Fibroblast of the aortic adventitia (primary cell): ENCODE measurements around the gene DPH6. TPM values are rescaled to one million over a fixed set of nuclear protein-coding genes. Genes with fewer than 3 reads are reported as not detected.

Experiments used
- DNase-seq: peaks from one replicate; pipeline ENCODE4 v3.0.0-alpha.2; 2010; ENCODE audit warnings: low read depth
- H3K4me3 ChIP-seq: 2 replicates; pipeline ENCODE4 v1.5.1; 2011; ENCODE audit warnings: low read depth, mild to moderate bottlenecking, control low read depth, low read length, moderate library complexity
- CTCF ChIP-seq: IDR thresholded peaks from 2 replicates; pipeline ENCODE4 v1.5.1; 2011; ENCODE audit warnings: mild to moderate bottlenecking, low read length, control low read depth, inconsistent platforms; ENCODE audit not compliant: insufficient read depth
- total RNA-seq: library from RNA; depleted of rRNA; stranded (reverse); fragments of >200 nt; gene quantifications from 2 replicates; pipeline ENCODE4 v1.2.3, GENCODE V29; 2012; ENCODE audit warnings: low replicate concordance

The DPH6 gene
- total RNA-seq, 1 donor, result 23.3 TPM

DNA sequence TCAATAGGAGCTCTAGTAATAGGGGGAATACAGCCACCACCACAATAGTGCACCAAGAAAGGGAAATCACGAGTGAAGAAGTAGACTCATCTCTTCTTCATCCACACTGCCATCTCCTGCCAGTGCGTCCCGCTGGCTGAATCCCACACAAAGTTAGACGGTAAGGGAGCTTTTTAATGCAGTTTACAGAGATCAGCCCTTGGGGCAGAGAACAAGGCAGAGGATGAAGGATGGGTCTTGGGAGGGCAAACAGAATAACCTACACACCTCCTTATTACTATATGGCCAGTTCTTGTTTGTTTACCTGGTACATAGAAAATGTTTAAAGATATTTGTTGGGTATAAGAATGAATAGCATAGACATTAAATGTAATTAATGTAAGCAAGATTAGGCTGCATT, 11.0 kb upstream of the DPH6 start:
- H3K4me3 ChIP-seq, result no peak overlapping the region
- DNase-seq, result no peak
- no peak for TF ChIP-seq CTCF

- no peak for TF ChIP-seq CTCF
- no peak overlapping the region for H3K4me3 ChIP-seq
- DNase-seq, result no peak
Observed at GRCh38 chr15:35555244-35555643, 9.3 kb upstream of the DPH6 start.

DNA sequence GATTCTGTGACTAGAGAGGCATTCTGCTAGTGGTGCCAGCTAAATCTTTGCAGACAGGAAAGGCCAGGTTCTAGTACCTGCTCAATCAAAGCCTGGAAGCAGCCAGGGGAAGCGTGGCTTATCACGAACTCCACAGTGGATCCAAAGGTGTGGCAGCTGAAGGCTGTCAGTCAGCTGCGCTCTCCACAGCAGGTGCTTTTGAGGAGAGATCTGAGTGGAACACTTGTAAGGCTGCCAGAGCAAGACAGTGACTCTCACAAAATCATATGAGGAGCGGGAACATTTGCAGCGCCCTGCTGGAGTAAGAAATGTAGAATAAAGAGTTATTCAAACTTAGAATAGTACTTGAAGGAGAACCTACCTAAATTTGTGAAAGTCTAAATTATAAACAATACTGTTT, 5.0 kb upstream of the DPH6 start:
- DNase-seq, result no peak
- H3K4me3 ChIP-seq, result no peak overlapping the region
- TF ChIP-seq CTCF, result no peak

GRCh38 chr15:35549567-35549966, 3.6 kb upstream of the DPH6 start:
- H3K4me3 ChIP-seq, result no peak overlapping the region
- DNase-seq, result no peak
- TF ChIP-seq CTCF, result no peak

GRCh38 chr15:35548435-35548834, 2.5 kb upstream of the DPH6 start:
- DNase-seq, result no peak
- H3K4me3 ChIP-seq, result no peak overlapping the region
- TF ChIP-seq CTCF, result no peak

GRCh38 chr15:35547775-35548364, 1.9 kb upstream of the DPH6 start:
- TF ChIP-seq CTCF, result no peak
- DNase-seq, result no peak

GRCh38 chr15:35546511-35547381, 781 bp upstream of the DPH6 start:
- no peak for TF ChIP-seq CTCF
- no peak for DNase-seq
- H3K4me3 ChIP-seq, result peak overlapping the region; percentile 85

More at GRCh38 chr15:35547775-35548364, 1.9 kb upstream of the DPH6 start:
- H3K4me3 ChIP-seq, result no peak overlapping the region
